GM18861 (cell line): ENCODE results near the gene USP32.
"Not testable (repeated sequence)": the region's sequence is repeated elsewhere in the genome, so short reads cannot be mapped to it uniquely, and the experiment has no call there.

Source experiments
- ATAC-seq: cut with Tn5 transposase; IDR thresholded peaks from one replicate; pipeline ENCODE4 v1.9.1; 2021; ENCODE audit not compliant: unreplicated experiment

The USP32 gene

DNA sequence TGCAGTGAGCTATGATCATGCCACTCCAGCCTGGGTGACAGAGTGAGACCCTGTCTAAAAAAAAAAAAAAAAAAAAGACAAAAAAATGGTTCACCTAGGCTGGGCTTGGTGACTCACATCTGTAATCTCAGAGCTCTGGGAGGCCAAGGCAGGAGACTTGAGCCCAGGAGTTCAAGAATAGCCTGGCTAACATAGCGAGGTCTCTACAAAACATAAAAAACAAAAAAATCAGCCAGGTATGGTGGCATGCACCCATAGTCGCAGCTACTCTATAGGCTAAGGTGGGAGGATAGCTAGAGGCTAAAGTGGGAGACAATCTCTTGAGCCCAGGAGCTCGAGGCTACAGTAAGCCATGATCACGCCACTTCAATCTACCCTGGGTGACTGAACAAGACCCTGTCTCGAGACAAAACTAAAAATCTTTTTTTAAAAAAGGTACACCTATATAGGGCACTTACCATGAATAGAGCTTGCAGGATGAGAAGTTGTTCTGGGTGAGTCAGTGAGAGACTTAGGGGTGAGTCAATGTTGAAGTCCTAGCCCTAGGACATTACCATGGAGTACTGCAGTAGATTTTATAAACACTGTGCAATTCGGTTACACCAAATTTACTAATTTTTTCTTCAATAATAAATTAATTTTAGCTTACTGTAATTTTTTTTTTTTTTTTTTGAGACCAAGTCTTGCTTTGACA is 19.0 kb downstream of the USP32 start:
- no peak for ATAC-seq

DNA sequence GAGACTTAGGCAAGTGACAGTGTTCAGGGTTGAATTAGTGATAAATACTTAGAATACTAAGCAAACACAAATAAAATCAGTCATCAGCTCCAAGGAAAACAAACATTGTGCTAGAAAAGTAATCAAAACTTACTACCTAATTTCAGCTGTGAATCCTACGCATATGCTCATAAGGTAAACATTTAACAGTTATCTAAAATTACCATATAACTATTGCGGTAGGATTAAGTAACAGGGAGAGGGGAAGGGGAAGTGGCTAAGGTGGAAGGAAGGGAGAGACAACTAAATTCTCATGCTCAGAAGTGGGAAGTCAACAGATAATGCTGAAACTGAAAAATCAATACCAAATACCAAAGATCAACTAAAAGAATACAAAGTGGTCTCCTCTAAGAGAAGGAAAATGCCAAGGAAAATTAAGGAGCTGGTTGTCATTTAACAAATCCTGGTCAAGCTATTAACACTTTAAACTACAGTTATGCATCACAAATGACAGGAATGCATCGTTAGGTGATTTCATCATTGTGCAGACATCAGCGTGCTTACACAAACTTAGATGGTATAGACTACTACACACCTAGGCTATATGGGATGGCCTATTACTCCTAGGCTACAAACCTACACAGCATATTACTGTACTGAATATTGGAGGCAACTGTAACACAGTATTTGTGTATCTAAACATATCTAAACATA is 20.0 kb downstream of the USP32 start:
- no peak for ATAC-seq

DNA sequence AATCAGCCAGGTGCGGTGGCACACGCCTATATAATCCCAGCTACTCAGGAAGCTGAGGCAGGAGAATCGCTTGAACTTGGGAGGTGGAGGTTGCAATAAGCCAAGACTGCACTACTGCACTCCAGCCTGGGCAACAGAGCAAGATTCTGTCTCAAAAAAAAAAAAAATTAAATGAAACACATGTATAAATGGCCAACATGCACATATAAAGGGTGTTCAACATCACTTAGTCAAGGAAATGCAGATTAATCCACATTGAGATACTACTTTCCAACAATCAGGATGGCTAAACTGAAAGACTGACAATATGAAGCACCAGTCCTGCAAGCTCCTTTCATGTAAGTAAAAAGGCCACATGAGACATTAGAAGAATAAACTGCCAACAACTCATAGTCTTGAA is 20.5 kb downstream of the USP32 start:
- ATAC-seq: no peak

DNA sequence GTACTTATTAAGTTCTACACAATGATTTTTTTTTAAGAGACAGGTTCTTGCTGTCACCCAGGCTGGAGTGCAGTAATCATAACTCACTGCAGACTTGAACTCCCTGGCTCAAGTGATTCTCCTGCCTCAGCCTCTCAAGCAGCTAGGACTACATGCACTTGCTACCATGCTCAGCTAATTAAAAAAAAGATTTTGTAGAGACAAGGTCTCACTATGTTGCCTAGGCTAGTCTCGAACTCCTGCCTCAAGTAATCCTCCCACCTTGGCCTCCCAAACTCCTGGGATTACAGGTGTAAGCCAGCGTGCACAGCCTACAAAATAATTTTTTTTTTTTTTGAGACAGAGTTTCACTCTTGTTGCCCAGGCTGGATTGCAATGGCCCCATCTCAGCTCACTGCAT is 22.2 kb downstream of the USP32 start:
- ATAC-seq: no peak

DNA sequence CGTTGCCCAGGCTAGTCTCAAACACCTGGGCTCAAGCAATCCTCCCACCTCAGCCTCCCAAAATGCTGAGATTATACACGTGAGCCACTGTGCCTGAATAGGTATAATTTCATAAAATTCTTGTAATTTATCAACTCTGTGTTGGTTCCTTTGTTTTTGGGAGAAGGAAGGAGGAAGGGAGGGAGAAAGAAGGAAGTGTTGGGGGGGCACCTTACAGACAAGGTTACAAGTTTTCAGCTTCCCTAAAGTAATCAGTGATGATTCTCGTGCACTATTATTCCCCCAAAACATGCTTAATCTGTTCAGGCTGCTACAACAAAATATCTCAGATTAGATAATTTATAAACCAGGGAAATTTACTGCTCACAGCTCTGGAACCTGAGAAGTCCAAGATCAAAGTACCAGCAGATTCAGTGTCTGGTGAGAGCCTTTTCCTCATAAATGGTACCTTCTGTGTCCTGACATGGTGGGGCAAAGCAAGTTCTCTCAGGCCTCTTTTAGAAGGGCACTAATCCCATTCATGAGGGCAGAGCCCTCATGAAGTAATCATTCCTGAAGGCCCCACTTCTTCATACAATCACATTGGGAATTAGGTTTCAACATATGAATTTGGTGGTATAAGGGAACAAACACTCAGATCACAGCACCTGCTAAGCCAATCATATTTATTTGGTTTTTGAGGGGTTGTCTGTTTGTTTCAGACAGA is 28.1 kb downstream of the USP32 start:
- no peak for ATAC-seq

DNA sequence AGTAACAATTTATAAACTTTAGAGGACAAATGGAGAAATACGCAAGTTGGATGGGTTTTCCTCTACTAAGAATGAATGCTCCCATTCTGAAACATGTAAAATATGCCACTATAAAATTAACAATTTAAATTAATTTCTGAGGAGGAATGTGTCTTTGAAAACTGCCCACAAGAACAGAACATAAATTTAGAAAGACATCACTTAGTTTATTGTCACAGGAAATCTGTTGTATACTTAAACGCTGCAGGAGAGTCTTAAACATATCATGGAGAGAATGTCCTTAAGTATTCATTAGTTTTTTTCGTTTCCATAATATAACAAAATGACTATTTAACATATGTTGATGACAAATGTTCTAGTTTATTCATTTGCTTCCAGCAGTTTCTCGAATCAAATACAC is 29.6 kb downstream of the USP32 start:
- no peak for ATAC-seq

DNA sequence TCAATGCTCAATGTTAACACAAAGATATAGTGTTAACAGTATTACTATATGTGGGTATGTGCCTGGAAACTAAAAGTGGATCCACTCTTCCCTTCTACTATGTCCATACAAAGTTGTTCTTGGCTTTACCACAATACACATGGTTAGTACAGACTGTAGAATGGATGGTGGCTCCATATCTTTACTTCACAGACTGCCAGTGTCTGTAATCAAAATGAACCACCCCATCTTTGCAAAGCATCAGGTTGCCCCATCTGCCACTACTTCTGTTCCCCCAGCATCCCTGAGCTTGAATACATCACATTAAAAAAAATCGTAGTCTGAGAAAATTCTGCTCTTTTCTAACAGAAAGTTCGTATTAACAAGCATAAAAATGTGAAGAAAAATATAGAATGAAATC is 30.0 kb downstream of the USP32 start:
- no peak for ATAC-seq

DNA sequence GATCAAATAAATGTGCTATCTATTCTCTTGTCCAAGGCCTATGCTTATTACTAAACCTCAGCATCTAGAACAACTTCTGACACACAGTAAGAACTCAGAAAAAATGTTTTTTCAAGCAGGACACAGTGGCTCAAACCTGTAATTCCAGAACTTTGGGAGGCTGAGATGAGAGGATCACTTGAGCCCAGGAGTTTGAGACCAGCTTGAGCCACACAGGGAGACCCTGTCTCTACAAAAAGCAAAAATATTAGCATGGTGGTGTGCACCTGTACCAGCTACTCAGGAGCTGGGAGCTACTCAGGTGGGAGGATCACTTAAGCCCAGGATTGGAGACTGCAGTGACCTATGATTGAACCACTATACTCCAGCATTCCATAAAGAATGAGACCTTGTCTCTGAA is 32.5 kb downstream of the USP32 start:
- no peak for ATAC-seq

DNA sequence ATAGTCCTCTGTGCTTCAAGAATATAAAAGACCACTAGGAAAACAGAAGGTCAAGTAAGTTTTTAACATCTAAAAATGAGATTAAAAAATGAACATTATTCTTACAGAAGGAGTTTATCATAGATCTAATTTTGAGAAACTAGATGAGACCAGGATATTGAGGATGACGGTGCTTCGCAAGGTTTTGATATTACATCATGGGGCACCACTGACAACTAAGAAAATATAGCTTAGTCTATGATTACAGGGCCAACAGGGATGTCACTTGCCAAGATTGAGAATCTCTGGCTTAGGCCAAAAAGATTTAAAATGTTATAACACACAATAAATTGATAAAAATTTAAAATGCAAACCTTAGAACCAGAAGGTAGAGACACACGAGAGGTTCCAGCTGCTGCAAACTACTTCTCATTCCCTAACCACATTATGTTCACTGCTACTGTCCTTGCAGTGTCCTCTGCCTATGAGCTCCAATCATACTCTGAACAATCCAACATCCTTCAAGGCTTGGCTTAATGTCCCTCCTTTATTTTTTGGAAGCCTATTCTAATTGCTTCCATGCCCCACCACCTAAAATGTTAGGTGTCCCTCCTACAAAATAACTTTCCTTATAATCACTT is 33.2 kb downstream of the USP32 start:
- ATAC-seq: no peak

DNA sequence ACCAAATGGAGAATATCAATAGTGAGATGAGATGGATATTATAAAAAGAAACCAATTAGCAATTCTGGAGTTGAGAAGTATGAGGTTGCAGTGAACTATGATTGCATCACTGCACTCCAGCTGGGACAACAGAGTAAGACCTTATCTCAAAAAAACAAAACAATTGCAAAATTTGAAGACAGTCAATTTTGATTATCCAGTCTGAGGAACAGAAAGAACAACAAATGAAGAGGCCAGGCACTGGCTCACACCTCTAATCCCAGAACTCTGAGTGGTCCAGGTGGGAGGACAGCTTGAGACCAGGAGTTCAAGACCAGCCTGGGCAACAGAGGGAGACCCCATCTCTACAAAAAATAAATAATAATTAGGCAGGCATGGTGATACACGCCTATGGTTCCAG is 35.0 kb downstream of the USP32 start:
- ATAC-seq: no peak

DNA sequence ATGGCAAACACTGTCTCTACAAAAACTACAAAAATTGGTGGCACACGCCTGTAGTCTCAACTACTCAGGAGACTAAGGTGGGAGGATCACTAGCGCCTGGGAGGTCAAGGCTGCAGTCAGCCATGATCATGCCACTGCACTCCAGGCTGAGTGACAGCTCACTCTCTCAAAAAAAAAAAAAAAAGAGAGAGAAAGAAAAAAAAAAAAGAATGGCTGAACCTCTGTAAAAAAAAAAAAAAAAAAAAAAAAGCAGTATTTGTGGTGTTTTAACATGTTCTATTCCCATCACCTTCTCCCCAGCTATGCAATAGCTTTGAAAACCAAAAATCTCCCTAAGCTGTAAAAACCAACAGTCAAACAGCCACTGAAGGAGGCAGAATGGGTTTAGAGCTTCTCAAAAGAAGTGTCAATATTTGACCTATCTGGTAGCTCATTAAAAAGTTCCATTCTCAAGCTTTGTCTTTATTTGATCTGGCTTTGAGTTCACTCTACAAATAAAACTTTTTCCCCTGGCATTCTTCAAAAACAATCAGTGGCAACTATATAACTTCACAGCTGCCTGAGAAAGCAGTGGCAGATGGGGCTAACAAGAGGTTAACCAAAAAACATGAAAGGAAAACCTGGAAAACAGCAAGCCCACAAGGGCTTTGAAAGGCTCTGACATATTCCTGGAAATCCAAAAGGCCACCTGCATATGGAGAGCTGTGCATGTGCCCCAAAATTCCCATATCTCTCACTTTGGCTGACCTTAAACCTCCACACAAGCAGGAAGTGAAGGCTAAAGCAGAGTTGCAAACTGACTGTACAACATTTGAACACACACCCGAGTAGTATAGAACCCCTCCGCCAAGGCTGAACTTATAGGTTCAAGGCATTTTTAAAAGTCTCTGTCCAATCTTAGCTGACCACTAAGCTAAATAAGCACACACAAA is 36.0 kb downstream of the USP32 start:
- no peak for ATAC-seq

DNA sequence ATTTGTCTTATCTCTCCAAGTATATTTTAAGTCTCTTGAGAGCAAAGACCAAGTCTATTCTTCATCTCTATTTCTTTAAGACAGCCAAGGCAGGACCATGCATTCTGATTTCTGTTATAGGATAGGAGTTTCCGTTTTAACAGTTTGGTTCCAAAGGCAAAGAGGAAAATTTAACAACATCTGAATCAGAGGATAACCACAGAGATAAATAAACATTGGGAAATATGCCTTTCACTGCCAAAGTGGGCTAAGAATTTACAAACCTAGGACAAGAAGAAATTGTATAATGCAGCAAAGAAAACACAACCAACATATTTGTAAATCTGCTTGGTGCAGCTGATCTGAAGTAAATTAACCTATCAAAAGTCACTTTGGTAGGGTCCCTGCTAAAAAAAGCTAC is 37.7 kb downstream of the USP32 start:
- no peak for ATAC-seq

DNA sequence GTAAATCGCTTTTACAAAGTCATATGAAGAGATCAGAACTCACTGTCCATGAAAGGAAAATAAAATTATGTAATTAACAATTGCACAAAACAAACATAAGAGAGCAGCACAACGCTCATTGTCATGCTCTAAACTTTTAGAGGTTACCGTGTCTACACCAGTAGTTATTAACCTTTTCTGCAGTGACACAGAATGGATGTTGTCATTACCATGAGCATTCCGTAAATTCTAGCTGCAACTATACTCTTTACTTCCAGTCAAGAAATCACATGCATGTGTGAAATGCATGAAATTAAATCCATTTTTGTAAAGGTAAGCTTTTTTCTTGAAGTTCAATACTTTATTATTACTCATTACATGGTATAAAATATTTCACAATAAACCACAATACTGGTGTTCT is 38.2 kb downstream of the USP32 start:
- no peak for ATAC-seq

DNA sequence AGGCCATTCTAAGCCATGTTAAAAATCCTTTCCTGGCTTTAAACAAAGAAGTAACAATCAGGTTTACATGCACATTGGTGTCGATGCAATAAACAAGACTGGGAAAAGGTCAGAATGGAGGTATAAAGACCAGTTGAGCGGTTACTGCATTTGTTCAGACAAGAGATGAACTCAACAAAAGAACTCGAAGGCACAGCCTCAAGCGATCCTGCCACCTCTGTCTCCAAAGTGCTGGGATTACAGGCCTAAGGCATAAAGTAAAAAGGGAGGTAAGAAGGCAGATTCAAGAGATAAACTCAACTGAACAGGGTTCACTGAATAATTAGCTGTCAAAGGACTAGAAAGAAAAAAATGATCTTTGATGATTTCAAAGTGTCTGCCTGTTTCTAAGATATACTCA is 39.4 kb downstream of the USP32 start:
- ATAC-seq: no peak

DNA sequence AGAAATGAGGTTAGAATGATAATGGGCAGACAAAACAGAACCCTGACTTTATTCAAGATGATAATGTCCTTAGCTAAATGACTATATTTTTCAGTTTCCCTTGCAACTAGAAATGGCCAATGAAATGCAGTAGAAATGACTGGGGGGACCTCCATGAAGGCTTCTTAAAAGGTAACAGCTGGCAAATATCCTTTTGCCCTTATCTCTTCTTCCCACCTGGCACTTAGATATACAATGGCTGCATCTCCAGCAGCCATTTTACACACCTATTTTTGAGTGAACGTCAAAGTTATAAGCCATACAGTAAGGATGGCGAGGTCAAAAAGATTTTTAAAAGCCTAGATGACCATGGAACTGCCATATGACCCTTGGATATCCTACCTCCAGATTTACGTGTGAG is 39.9 kb downstream of the USP32 start:
- ATAC-seq: no peak

DNA sequence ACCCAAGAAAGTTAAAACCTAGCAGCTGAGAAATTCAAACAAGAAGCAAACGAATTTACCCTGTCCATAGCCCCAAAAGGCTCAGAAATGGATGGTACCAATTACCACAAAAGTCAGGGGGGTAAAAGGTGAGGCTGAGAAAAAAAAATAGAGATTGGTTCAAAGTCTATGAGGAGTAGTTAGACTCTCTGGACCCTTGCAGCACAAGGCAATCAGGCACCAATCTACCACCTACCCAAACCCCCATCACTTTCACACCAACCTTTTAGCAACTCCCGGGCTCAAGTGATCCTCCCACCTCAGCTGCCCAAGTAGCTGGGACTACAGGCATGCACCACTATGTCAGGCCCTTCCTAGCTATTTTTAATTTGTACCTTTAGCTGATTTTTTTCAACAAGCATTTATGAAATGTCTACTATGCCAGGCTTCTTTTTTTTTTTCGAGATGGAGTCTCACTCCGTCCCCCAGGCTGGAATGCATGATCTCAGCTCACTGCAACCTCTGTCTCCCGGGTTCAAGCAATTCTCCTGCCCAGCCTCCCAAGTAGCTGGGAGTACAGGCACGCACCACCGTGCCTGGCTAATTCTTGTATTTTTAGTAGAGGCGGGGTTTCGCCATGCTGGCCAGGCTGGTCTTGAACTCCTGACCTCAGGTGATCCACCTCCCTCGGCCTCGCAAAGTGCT is 40.8 kb downstream of the USP32 start:
- ATAC-seq: no peak

DNA sequence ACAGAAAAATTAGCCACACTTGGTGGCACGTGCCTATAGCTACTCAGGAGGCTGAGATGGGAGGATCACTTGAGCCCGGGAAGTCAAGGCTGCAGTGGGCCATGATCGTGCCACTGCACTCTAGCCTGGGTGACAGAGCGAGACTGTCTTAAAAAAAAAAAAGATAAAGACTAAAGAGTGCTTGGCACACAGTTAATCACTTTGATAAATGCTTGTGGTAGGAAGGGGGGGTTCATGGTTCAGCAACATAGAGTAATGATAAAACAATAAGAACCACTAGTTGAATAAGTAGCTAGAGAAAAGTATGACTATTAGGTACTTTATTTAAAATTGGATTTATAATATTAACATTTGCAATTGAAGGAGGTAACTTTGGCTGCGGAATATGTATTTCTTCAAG is 43.3 kb downstream of the USP32 start:
- no peak for ATAC-seq

DNA sequence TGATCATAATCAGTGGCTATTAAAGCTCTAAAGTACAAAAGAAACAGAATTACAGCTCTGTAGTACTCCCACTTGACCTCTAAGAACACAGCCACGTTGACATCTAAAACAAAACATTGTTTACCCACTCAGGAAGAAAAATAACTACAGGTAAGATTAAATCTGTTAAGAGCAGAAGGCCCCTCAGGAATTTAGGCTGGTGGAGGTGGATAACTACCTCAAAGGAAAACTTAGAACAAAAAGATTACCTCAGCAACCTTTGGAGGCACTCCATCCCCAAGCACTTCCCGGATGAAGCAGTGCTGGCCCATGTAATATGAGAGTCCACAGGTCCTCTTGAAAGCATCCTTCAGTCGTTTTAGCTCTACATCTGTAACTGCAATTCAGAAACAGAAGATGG is 46.7 kb downstream of the USP32 start:
- no peak for ATAC-seq

DNA sequence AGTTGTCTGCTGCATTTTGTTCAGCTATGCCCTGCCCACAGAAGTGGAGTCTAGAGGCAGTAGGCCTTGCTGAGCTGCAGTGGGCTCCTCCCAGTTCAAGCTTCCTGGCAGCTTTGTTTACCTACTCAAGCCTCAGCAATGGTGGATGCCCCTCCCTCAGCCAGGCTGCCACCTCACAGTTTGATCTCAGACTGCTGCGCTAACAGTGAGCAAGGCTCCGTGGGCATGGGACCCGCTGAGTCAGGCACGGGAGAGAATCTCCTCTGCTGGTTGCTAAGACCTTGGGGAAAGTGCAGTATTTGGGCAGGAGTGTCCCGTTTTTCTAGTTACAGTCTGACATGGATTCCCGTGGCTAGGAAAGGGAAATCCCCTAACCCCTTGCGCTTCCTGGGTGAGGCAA is 49.4 kb downstream of the USP32 start:
- ATAC-seq: not testable (repeated sequence)

DNA sequence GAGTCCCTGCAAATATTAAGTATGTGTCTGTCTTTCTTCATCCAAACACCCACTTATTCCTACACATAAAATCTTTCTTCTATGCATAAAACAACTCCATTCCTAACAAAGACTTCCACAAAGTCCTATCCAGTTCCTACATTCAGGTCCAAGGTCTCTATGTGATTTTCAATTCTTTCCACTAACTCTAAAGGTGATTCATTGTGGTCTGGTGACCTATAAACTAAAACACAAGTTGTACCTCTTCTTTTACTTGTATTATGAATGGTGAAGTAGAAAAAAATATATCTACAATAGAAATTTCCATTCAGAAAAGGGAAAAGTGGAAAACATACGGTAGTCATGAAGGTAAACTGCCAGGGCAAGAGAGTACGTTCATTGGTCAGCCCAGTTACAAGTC is 56.6 kb downstream of the USP32 start:
- ATAC-seq: no peak
